A549 treated with CORT108297 at 1 μM for 4 hours (cell line): ENCODE results near the gene FAM161B. TPM values are rescaled to one million over a fixed set of nuclear protein-coding genes. Genes with fewer than 3 reads are reported as not detected.

Source experiments
- total RNA-seq: library from RNA; stranded (reverse); fragments of 200-300 nt; extraction: Qiagen RNA extraction; gene quantifications from 5 replicates; pipeline ENCODE4 v1.2.3, GENCODE V29; 2022

The FAM161B gene
- 1.5 to 2.0 TPM (median 1.7 TPM) in 5 replicates for total RNA-seq

GRCh38 chr14:73949752-73950734, at the start of gene FAM161B, which contains the start of gene COQ6:
FAM161B (minus strand) TSS chr14:73950094; CDS start chr14:73950026, 68 bp downstream.
COQ6 (plus strand) TSS chr14:73950302; CDS start chr14:73950333, 31 bp downstream.

GRCh38 chr14:73886449-73887317, 63.2 kb downstream of the FAM161B start, which contains the start of gene ZNF410:
ZNF410 (plus strand) TSS chr14:73886859; CDS start chr14:73892176, 5,317 bp downstream.

Other genes with a start within 250 kb of the FAM161B start
- gene PNMA1, start 235.7 kb downstream of the FAM161B start, total RNA-seq, result 56.7 to 67.3 TPM (median 58.8 TPM) in 5 replicates
- gene PTGR2, start 98.3 kb downstream of the FAM161B start, total RNA-seq, result 7.8 to 11.0 TPM (median 8.1 TPM) in 5 replicates
- gene ZNF410, start 63.2 kb downstream of the FAM161B start, total RNA-seq, result 40.4 to 57.3 TPM (median 42.4 TPM) in 5 replicates
- 26.2 to 29.2 TPM (median 27.5 TPM) in 5 replicates for gene COQ6, start 208 bp upstream of the FAM161B start, total RNA-seq
- 5.5 to 7.3 TPM (median 6.4 TPM) in 5 replicates for gene ENTPD5, start 69.2 kb upstream of the FAM161B start, total RNA-seq
- gene BBOF1, start 69.3 kb upstream of the FAM161B start, total RNA-seq, result 2.7 to 5.4 TPM (median 2.9 TPM) in 5 replicates
- gene ALDH6A1, start 134.4 kb upstream of the FAM161B start, total RNA-seq, result 1.9 to 2.7 TPM (median 2.4 TPM) in 5 replicates
- gene LIN52, start 134.9 kb upstream of the FAM161B start, total RNA-seq, result 3.9 to 6.6 TPM (median 4.7 TPM) in 5 replicates